ENCODE results near the gene TEAD2. TPM values are rescaled to one million over a fixed set of nuclear protein-coding genes. Genes with fewer than 3 reads are reported as not detected.
"Not testable (repeated sequence)": the region's sequence is repeated elsewhere in the genome, so short reads cannot be mapped to it uniquely, and the experiment has no call there.

The TEAD2 gene
- total and polyA plus RNA-seq, 7 donors, result 9.7 to 24.1 (median 15.0) TPM

DNA sequence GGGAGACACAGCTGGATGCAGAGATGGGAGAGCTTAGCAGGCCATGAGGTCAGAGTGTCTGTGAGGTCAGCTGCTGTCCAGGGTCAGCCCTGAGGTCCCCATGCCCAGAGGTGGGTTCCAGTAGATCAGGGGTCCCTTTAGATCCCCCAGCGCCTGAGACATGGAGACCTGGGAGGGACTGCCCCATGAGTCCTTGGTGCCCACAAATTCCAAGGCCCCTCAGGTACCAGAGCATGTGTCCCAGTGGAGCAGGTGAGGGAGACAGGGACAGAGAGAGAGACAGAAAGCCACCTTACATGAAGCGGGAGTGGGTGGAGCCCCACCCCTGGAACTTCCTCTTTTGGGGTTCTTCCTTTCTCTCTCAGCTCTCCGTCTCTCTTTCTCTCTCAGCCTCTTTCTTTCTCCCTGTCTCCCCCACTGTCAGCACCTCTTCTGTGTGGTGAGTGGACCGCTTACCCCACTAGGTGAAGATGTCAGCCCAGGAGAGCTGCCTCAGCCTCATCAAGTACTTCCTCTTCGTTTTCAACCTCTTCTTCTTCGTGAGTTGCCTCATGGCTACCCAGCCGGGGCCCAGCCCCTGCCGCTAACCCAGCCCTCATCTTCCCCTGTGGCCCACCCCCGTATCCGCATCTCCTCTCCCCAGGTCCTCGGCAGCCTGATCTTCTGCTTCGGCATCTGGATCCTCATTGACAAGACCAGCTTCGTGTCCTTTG, 27.0 kb downstream of the TEAD2 start, which contains the start of gene CD37:
CD37 (plus strand) TSS at position 336 of the 713 bp plus-strand sequence; CDS start at position 471, 135 bp downstream.
- DNase-seq (no peak), ATAC-seq (no peak)
- H3K4me1 ChIP-seq, result peaks cover 5% of the 10 kb centered on the region
- no peak within 1 kb of the TSS for H3K27ac ChIP-seq
- peaks cover 0 to 3% of the 10 kb centered on the region in 2 donors for H3K36me3 ChIP-seq (ENCODE audit: insufficient read depth in 1 of 2, low read depth in 1 of 2)
- TF ChIP-seq, protein P1, sequence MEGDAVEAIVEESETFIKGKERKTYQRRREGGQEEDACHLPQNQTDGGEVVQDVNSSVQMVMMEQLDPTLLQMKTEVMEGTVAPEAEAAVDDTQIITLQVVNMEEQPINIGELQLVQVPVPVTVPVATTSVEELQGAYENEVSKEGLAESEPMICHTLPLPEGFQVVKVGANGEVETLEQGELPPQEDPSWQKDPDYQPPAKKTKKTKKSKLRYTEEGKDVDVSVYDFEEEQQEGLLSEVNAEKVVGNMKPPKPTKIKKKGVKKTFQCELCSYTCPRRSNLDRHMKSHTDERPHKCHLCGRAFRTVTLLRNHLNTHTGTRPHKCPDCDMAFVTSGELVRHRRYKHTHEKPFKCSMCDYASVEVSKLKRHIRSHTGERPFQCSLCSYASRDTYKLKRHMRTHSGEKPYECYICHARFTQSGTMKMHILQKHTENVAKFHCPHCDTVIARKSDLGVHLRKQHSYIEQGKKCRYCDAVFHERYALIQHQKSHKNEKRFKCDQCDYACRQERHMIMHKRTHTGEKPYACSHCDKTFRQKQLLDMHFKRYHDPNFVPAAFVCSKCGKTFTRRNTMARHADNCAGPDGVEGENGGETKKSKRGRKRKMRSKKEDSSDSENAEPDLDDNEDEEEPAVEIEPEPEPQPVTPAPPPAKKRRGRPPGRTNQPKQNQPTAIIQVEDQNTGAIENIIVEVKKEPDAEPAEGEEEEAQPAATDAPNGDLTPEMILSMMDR (IDR thresholded peaks at IDR 0.05), result no peak
- WGBS, 3 donors, result 69 to 74% (median 71%) methylated on average over 12 to 13 of the region's 13 CpGs
- H3K4me3 ChIP-seq, result peak within 1 kb of the TSS; percentile 25
- H3K9me3 ChIP-seq, result no peaks in the 10 kb centered on the region
- intact Hi-C loops (cut with DNase I), result no loop called here
- H3K27me3 ChIP-seq (ENCODE audit: insufficient read depth in 3 of 3, low read length in 2 of 3), result no peaks in the 10 kb centered on the region

DNA sequence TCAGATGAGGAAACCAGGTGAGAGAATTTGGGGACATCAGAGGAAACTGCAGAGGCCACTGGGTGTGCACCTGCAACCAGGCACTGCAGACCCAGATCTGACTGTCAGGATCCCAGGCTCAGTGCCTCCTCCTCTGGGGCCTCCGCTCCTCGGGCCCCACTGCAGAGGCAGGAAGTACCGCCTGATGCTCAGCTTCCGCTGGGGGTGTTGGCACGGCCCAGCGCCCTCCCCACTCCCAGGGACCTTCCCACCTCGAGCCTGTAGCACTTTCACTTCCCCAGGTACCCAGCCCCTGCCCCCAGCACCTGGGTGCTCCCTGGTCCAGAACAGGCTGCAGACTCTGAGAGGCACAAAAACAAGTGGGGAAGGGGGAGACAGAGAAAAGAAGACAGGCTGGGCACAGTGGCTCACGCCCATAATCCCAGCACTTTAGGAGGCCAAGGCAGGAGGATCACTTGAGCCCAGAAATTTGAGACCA, 28.4 kb downstream of the TEAD2 start:
- no peaks in the 10 kb centered on the region for H3K9me3 ChIP-seq
- no peaks in the 10 kb centered on the region for H3K4me1 ChIP-seq
- WGBS, 3 donors, result 43 to 62% (median 60%) methylated on average over 8 of the region's 8 CpGs
- ATAC-seq, result no peak
- no peak overlapping the region for H3K27ac ChIP-seq
- H3K4me3 ChIP-seq, result no peak overlapping the region
- intact Hi-C loops (cut with DNase I), result no loop called here
- H3K36me3 ChIP-seq (ENCODE audit: insufficient read depth in 1 of 2, low read depth in 1 of 2), result peaks cover 0 to 4% of the 10 kb centered on the region in 2 donors
- no peaks in the 10 kb centered on the region for H3K27me3 ChIP-seq (ENCODE audit: insufficient read depth in 3 of 3, low read length in 2 of 3)
- TF ChIP-seq, protein P1 (IDR thresholded peaks at IDR 0.05), result no peak
- no peak for DNase-seq

GRCh38 chr19:49333418-49333805, 28.8 kb downstream of the TEAD2 start:
- 75 to 82% (median 77%) methylated on average over 3 of the region's 3 CpGs for WGBS, 3 donors
- no peaks in the 10 kb centered on the region for H3K9me3 ChIP-seq
- DNase-seq, result no peak
- no peaks in the 10 kb centered on the region for H3K27me3 ChIP-seq (ENCODE audit: insufficient read depth in 3 of 3, low read length in 2 of 3)
- intact Hi-C loops (cut with DNase I), result no loop called here
- TF ChIP-seq, protein P1 (IDR thresholded peaks at IDR 0.05), result no peak
- H3K4me1 ChIP-seq, result no peaks in the 10 kb centered on the region
- peaks cover 0 to 4% of the 10 kb centered on the region in 2 donors for H3K36me3 ChIP-seq (ENCODE audit: insufficient read depth in 1 of 2, low read depth in 1 of 2)
- no peak for ATAC-seq
- no peak overlapping the region for H3K27ac ChIP-seq
- no peak overlapping the region for H3K4me3 ChIP-seq

DNA sequence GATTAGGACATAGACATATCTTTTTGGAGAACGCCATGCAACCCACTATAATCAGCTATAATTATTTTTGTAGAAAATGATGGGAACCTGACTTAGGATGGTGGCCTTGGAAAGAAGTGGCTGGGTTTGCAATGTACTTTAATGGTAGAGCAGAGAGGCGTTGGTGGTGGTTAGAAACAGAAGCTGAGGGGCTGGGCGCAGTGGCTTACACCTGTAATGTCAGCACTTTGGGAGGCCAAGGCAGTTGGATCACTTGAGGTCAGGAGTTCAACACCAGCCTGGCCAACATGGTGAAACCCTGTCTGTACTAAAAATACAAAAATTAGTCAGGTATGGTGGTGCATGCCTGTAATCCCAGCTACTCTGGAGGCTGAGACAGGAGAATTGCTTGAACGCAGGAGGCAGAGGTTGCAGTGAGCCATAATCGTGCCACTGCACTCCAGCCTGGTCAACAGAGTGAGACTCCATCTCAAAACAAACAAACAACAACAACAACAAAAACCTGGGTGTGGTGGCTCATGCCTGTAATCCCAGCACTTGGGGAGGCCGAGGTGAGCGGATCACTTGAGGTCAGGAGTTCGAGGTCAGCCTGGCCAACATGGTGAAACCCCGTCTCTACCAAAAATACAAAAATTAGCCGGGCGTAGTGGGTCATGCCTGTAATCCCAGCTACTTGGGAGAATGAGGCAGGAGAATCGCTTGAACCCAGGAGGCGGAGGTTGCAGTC, 29.4 kb downstream of the TEAD2 start:
- H3K4me3 ChIP-seq; H3K36me3 ChIP-seq (ENCODE audit: insufficient read depth in 1 of 2, low read depth in 1 of 2); intact Hi-C loops (cut with DNase I); DNase-seq; H3K27ac ChIP-seq; H3K27me3 ChIP-seq (ENCODE audit: insufficient read depth in 3 of 3, low read length in 2 of 3); H3K4me1 ChIP-seq; ATAC-seq; H3K9me3 ChIP-seq: not testable (repeated sequence)
- WGBS, 3 donors, result 87 to 93% (median 87%) methylated on average over 13 of the region's 13 CpGs

GRCh38 chr19:49331616-49332055, 30.6 kb downstream of the TEAD2 start:
- H3K4me3 ChIP-seq, result no peak overlapping the region
- H3K36me3 ChIP-seq (ENCODE audit: insufficient read depth in 1 of 2, low read depth in 1 of 2), result peaks cover 0 to 4% of the 10 kb centered on the region in 2 donors
- DNase-seq, result no peak
- no peaks in the 10 kb centered on the region for H3K4me1 ChIP-seq
- H3K27ac ChIP-seq, result no peak overlapping the region
- no peaks in the 10 kb centered on the region for H3K27me3 ChIP-seq (ENCODE audit: insufficient read depth in 3 of 3, low read length in 2 of 3)
- ATAC-seq, result peak; percentile 60 to 85 (median 83)
- H3K9me3 ChIP-seq, result no peaks in the 10 kb centered on the region
- TF ChIP-seq, protein P1 (IDR thresholded peaks at IDR 0.05), result no peak
- 44 to 53% (median 51%) methylated on average over 2 of the region's 2 CpGs for WGBS, 3 donors
- intact Hi-C loops (cut with DNase I), result no loop called here

DNA sequence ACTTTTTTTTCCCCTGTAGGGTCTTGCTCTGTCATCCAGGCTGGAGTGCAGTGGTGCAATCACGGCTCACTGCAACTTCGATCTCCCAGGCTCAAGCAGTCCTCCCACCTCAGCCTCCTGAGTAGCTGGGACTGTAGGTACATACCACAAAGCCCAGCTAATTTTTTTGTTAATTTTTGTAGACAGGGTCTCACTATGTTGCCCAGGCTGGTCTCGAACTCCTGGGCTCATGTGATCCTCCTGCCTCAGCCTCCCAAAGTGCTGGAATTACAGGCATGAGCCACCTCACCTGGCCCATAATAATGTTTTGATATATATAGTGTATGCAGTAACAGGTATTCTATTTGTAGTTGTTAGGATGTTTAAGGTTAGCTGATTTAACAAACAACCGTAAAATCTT, 31.0 kb downstream of the TEAD2 start:
- WGBS, 3 donors, result 95 to 97% (median 96%) methylated on average over 4 of the region's 4 CpGs
- H3K4me1 ChIP-seq; H3K9me3 ChIP-seq; ATAC-seq; H3K27me3 ChIP-seq (ENCODE audit: insufficient read depth in 3 of 3, low read length in 2 of 3); intact Hi-C loops (cut with DNase I); H3K27ac ChIP-seq; DNase-seq; H3K36me3 ChIP-seq (ENCODE audit: insufficient read depth in 1 of 2, low read depth in 1 of 2): not testable (repeated sequence)
- peak overlapping the region; percentile 3 for H3K4me3 ChIP-seq

Data from psoas muscle (tissue), 8 donors.